GM21825 (cell line): Measurements from ENCODE around the gene PTGER3.

Experiments used
- ATAC-seq: cut with Tn5 transposase; IDR thresholded peaks from one replicate; pipeline ENCODE4 v1.9.1; 2021; ENCODE audit warnings: mild to moderate bottlenecking, moderate library complexity; ENCODE audit not compliant: unreplicated experiment

The PTGER3 gene

DNA sequence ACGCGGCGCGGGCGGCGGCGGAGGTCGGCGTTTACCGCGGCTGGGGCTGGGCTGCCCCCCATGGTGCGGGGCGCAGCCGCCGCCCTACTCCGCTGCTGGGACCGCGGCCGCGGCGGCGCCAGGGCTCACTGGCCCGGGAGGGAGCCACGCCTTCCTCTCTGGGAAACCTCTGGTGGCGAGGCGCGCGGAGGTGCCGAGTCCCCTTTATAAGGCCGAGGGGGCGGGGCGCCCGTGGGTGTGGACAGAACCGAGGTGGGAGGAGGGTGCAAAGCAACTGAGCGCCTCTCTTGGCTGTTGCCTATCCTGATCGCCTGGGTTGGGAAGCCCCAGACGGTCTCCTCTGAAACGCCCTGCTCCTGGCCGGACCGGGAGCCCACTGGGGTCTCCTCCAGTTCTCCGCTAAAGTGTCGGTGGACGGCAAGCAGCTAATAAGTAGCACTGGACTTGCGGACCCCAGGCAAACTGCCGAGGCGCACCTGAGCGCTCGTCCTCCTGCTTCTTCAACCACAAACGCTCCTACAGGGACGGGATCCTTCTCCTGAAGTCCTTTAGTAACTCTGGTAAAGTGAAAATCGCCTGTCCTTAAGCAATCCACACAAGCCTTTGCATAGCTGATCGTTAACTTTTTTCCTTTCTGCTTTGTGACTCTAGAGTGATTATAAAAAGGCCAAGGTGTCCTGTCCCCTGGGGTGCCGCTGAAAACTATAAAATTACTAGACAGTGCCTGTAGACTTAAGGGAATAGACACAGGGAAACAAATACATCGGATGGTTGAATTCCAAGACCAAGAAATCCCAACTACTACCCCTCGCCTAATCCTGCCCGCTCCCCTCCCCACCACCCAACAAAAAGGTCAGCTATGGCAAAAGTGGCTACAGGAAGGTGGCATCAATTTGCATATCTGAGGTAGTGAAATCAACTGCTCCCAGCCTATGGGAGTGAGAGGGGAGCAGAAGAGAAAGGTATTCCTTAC lies at the start of gene PTGER3:
PTGER3 (minus strand) TSS at position 182 of the 973 bp plus-strand sequence. CDS start 239 bp downstream, outside the sequence.
- no peak for ATAC-seq

DNA sequence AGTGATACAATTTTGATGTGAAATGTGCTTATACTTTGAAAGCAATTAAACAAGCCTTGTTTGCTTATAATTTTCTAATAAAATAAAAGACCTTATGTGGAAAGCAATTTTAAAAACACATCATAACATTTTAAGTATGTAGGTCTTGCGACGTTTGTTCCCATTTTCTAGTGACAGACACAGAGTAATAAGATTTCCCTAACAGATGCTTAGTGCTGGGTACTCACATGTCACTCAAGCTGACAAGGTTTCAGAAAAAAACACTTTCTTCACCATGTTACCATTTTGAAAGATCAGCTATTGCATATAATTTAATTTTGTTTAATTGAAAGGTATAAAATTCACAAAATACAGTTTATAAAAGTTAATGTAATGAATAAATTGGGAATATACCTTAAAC lies 47.3 kb upstream of the PTGER3 start:
- no peak for ATAC-seq

DNA sequence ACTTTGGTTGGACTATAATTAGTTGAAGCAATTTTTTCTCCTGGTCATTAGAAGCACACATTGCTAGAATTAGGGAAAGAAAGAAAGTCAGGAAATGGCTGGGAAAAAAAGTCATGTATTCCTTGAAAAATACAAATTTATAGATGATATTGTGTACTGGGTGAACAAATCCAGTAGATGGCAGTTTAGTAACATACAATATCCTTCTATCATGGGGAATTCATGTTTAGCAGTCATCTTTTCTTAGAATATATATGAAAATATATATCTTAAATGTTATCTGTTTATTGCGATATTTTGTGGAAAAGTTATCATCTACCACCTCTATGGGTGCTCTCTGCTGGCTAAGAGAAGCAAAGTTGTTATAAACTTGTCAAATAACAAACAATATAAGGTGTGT lies 46.3 kb upstream of the PTGER3 start:
- ATAC-seq = no peak

DNA sequence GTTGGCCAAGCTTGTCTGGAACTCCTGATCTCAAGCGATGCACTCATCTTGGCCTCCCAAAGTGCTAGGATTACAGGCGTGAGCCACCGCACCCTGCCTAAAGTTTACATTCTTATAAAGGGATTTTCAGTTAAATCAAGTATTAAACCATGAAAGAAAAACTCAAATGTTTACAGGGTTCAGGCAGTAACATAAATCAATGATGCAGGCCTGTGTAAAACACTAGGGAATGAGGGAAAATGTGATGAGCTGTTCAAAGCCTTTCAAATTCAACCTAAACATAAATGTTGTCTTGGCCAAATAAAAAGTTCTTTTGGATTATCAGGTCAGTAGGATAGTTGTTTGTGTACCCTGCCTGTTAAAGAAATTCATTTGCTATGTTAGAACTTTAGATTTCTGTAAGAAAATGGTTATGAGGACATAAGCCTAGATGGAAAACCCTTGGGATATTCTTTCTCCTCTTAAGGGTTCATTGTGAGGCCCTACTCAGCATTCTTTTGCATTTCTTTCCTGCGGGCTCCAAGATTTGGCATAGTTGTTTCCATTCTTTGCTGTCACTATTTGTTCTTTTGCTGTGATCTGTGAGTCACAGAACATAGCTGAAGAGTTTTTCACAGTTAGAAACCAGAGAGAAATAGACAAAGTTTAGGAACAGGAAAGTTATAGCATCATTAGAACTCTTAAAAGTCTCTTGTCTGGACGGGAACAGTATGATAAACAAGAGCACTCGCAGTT lies 42.1 kb upstream of the PTGER3 start:
- no peak for ATAC-seq

DNA sequence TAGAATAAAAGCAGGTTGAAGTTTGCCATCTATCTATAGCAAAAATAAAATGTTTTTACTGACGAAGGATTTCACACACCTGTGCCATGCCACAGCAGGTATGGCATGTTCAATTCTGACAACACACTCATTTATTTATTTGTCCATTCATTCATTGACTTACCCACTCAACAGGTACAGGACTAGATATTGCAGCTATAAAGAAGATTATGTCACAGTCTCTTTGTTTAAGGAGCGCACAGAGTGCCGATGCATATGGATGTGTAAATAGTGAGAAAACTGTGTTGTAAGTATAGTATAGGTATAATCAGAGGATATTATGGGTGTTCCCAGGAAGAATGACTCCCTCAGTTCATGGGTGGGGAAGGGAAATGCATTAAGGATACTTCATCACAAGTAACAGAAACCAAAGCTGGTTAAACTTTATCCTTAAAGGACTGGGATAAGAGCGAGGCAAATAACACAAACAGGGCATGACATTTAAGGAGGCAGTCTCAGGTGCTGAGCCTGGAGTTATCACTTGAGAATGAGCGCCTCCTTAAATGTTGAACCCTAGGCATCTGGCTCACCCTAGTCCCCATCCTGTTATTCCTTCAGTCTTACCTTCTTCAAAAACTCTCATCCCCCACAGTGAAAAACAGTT lies 41.1 kb upstream of the PTGER3 start:
- no peak for ATAC-seq

DNA sequence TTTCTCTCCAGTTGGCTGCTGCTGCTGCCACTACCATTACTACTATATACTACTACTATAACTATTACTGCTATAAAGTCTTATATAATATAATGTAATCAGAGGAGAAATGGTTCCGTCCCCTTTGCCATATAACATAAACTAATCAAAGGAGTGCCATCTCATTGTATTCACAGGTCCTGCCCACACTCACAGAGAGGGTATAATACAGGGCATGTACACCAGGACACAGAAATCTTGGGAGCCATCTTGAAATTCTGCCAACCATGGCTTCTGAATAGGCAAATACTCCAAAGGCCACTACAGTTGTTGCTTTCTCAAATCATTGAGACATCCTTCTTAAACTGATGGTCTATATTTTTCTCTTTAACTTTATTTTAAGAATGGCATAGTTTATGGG lies 40.1 kb upstream of the PTGER3 start:
- no peak for ATAC-seq

DNA sequence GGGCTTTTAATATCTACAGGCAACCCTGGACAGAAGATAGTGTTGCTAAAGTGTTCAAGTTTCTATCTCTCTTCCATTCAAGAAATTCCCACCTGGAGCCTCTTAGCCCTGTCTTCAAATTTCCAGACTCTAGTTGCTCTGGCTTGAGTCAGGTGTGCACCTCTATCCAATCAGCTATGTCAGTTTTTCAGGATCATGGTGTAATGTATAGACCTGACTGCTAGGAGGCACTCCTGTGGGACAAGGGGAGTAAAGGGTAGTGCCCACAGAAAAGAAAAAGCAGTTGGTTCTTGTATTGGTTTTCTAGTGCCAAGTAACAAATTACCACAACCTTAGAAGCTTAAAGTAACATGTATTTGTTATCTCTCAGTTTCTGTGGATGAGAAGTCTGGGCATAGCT lies 39.4 kb upstream of the PTGER3 start:
- no peak for ATAC-seq

DNA sequence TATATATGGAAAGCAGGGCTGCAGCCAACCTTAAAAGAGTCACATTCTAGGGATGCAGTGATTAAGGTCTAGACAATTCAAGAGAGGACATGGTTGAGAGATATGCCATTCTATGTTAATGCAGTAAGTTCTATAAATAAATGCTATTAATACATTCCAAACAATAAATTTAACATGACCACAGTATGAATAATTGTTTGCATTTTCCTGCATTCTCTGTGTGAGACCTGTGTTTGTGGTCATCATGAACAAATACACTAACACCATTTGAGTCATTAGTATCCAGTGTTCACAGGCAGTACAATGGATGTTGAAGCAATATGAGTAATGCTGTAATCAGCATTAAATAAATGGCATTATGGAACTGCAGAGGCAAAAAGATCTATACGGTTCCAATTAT lies 38.7 kb upstream of the PTGER3 start:
- no peak for ATAC-seq

DNA sequence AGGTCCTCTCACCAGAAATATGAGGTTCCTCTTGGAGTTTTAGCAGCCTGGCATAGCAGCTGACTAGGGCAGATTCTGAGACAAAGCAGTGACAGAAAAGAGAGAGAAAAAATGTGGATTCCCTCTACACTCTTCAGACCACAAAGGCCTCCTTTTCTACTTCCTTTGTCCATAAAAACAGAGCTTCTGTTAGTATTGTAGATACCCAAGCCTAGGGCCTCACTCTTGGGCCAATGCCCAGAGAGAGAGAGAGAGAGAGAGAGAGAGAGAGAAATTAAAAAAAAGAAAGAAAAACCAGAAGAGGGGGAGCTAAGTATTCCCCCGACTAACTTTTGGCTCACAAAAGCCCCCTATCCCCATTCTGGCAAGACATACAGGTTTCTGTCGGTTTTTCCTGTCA lies 35.7 kb upstream of the PTGER3 start:
- no peak for ATAC-seq

DNA sequence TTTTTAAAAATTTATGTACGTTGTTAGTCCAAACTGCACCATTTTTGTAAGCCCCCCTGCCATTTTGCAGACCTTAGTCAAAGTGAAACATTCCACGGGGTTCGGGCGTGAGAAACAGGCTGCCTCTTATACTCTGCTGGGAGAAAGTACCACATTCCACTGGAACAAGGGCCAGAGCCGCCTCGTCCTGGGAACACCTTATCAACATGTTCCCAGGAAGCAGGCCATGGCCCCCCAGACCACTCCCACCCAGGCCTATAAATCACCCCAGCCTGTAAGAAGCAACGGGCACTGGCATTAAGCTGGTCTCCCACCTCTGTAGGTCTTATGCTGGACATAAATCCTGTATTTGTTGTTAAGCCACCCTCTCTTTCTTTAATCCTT lies 34.1 kb upstream of the PTGER3 start:
- no peak for ATAC-seq

DNA sequence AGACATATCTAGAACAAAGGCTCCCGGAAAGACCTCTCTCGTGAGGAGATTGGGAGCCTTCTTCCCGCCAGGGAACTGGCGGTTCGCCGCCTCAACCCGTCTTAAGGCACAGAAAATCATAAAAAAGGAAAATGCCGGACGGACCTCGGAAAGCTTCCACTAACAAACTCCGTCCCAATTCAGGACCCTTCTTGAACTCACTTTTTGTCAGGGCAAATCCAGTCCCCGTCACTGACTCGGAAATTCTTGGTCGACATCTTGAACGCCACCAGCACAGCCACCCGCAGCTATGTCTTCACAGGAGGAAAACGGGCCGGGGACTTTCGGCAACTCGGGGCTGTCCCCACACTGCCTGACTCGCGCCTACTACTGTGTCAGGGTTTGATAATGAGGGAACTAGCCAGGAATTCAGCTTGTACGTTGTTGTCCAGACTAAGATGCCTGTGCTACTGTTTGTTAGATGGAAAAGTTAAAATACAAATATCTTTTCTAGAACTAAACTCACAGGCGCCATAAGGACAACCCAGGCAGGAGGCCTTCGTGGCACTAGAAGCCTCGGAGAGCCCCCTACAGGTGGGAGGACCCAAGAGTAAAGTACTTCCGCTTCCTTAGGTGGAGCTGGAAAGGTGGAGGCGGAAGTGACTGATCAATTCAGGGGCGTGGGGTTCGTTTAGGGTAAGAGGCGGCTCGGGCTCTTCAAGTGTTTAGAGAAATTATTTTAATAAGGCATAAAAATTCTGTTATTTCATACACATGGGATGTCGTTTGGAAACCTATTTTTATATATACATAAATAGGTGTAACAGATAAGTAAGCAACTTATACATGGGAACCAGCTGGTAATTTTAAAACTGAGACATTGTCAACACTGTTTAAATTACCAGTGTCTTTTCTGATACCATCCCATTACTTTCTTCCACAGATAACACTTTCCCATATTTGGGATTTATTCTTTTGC lies 33.4 kb upstream of the PTGER3 start, which contains the start of gene ZRANB2:
ZRANB2 (minus strand) TSS at position 297 of the 958 bp plus-strand sequence; CDS start at position 257, 40 bp downstream.
- ATAC-seq = peak; percentile 99

DNA sequence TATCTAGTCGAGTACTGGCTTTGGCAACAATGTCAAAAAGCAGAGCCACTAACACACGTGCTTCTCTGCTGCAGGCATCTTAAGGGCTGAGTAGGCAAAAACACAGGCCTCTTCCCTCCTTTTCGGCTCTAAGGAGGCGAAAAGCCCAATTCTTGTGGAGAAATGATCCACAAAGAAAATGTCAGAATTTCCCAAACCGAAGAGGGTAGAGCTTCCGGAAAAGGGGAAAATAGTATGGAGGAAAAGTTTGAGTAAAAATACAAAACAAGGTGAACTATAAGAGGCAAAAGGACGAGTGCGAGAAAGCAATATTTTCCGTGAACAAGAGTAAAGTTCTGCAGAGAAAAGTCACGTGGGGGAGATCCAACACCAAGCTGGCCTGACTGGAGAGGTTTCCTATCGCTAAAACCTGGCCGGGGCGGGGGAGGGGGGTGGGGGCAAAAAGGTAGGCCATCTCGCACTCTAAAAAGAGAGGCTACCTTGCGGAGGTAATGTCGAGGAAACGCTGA lies 32.7 kb upstream of the PTGER3 start:
- ATAC-seq = peak; percentile 22

DNA sequence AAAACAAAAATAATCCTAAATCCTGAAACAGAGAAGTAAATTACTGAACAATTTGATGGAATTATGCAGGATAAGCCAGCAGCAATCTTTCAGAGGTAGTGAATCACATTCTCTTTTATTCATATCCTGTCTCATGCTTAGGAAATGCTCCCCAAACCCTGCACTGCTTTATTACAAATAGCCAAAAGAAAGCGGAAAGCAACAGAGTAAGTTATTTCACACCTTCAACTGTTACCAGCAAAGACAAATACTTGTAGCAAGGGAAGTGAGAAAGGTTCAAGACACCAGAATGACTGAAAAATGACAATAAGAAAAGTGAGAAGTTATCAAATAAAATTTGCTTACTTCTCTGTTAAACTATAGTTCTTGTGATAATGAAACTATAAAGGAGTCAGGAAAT lies 27.1 kb upstream of the PTGER3 start:
- no peak for ATAC-seq

DNA sequence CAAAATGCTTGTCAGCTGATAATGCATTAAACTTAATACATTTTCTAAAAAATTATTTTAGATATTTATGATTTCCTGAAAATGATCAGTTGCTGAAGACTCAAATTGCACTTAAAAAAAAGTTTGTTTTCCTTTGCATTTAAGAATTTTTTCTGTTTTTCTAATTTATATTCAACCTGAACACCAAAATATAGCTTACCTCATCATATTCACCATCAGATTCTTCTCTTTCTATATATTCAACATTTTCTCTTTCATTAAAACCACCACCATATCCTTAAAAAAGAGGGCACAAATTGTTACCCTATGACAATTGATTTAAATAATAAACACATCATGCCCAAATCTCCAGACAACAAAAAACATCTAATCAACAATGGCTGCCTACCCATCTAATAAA lies 24.7 kb upstream of the PTGER3 start:
- ATAC-seq = no peak

DNA sequence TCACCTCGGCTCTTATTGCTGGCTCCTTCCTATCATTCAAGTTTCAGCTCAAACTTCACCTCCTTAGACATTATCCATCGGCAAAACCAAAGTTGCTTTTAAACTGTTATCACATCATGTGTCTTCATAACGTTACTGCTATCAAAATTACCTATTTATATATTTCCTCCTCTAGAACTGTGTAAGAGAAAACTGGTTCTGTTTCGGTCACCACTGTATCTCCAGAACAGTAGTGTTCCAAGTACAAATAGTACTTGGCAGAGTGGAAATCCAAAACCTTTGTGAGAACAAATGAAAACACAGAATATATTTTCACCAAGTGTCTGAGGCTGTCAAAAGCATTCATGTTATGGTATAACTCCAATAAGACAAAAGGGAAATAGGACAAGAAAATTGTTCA lies 24.1 kb upstream of the PTGER3 start:
- no peak for ATAC-seq

DNA sequence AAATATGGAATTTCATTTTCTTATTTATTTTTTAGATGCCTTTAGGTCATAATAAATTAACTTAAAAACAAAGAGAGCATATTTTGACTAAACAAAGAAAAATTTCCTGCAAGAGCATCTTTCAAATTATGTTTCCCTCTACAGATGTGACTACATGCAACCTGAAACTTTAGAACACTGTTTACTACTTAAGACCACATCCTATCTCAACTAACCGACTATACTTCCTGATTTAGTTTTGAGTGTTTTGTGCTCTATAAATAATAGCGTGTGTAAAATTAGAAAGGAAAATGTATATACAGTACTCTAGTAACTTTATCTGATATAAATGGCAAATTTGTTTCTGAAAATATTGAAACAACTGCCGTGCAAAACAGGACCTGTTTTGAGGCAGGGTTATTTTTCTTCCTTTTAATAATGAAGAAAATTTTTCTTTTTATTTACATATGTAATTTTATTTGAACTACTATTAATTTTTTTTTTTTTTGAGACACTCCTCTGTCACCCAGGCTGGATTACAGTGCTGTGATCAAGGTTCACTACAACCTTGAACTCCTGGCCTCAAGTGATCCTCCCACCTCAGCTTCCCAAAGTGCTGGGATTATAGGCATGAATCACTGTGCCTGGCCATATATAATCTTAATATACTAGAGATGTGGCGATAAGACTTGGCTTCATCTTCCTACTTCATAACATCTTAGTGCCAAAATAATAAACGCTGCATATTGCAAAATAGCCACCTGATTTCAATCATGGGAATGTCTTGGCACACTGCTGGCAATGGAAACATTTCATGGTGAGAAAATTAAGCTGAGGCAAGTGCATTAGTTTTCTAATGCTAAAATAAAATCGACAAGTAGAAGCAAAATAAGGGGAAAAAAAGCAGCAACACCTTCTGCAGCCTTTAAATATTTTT lies 21.0 kb upstream of the PTGER3 start:
- ATAC-seq = peak; percentile 89

DNA sequence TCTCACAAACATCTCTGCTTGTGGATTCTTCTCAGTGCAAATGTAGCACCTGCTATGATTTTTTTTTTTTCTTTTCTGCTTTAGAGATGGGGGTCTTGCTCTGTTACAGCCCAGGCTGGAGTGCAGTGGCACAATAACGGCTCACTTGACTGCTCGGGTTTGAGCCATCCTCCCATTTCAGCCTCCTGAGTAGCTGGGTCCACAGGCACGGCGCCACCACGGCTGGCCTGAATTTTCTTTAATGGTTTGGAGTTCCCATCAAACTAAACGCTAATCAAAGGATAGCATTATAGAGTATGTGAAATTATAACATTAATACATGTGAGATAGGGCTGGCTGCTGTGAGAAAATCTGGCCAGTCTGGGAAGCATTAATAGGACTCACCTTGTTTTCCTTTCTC lies 7.2 kb upstream of the PTGER3 start:
- no peak for ATAC-seq

DNA sequence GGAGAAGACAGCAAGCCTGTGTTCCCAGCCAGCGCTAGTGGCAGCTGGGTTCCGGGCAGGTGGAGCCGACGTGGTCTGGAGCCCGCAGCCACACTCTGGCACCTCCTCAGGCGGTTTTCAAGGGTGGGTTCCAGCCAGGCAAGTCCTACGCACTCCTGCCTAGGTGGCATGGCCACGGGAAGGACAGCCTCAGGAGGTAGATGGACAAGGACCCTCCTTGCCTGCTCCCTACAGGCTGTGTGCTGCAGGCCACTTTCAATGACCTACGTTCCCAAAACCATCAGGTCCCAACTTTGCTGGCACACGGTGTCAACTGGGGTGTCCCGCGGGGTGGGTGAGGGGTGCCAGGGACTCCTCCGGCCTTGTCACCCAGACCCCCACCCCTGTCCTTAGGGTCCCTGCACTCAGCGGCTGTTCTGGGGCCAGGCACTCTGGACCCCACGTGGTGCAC lies 6.7 kb upstream of the PTGER3 start:
- ATAC-seq = no peak

DNA sequence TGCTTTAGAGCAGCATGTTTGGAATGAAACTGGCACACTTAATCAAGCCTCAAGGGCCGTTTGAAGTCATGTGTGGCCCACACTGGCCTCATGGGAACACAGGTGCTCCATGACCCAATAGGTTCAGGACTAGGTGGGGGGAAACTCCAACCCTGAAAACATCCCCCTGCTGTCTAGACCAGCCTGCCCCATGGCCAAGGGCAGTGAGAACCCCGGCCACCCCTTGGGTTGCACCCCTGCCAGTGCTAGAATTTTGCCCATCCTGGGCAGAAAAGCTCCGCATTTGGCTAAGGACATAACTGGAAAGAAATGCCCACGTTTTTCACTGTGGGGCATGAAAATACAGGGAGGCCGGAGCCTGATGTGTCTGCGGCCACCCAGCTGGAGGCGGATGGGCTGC lies 6.1 kb upstream of the PTGER3 start:
- no peak for ATAC-seq
